ENCODE data around the gene LDHA. TPM values are rescaled to one million over a fixed set of nuclear protein-coding genes. Genes with fewer than 3 reads are reported as not detected.

The LDHA gene
- total and polyA plus RNA-seq, 2 donors from 2014 or later: 466 to 755 TPM

- Histone ChIP-seq H3K4me3 (ENCODE audit: low read length in 3 of 3) (no peak overlapping the region), H3K4me1 (ENCODE audit: control insufficient read depth in 2 of 3, insufficient read depth in 2 of 3, low read depth in 1 of 3, low read length in 3 of 3) (no peaks in the 10 kb centered on the region), H3K9ac (ENCODE audit: low read length in 3 of 3) (no peak overlapping the region), H3K27me3 (ENCODE audit: control insufficient read depth, insufficient read depth, low read length) (no peaks in the 10 kb centered on the region), H3K36me3 (ENCODE audit: control insufficient read depth in 2 of 3, insufficient read depth in 3 of 3, low read length in 3 of 3) (peaks cover 3 to 25% (median 20%) of the 10 kb centered on the region in 3 donors), H3K27ac (ENCODE audit: low read depth in 2 of 2, low read length in 2 of 2) (no peak overlapping the region), H3K9me3 (ENCODE audit: control insufficient read depth in 2 of 3, insufficient read depth in 1 of 3, low read length in 3 of 3) (no peaks in the 10 kb centered on the region)
- intact Hi-C loops (cut with DNase I): no loop called here
- DNase-seq (no peak), FAIRE-seq (no peak)
- TF ChIP-seq, protein P1, sequence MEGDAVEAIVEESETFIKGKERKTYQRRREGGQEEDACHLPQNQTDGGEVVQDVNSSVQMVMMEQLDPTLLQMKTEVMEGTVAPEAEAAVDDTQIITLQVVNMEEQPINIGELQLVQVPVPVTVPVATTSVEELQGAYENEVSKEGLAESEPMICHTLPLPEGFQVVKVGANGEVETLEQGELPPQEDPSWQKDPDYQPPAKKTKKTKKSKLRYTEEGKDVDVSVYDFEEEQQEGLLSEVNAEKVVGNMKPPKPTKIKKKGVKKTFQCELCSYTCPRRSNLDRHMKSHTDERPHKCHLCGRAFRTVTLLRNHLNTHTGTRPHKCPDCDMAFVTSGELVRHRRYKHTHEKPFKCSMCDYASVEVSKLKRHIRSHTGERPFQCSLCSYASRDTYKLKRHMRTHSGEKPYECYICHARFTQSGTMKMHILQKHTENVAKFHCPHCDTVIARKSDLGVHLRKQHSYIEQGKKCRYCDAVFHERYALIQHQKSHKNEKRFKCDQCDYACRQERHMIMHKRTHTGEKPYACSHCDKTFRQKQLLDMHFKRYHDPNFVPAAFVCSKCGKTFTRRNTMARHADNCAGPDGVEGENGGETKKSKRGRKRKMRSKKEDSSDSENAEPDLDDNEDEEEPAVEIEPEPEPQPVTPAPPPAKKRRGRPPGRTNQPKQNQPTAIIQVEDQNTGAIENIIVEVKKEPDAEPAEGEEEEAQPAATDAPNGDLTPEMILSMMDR (IDR thresholded peaks at IDR 0.05; ENCODE audit: borderline replicate concordance, extremely low read depth, insufficient read depth): no peak
Measured at GRCh38 chr11:18352581-18352980, 41.8 kb upstream of the LDHA start.

- Histone ChIP-seq H3K9ac (ENCODE audit: low read length in 3 of 3) (no peak overlapping the region), H3K4me1 (ENCODE audit: control insufficient read depth in 2 of 3, insufficient read depth in 2 of 3, low read depth in 1 of 3, low read length in 3 of 3) (no peaks in the 10 kb centered on the region), H3K9me3 (ENCODE audit: control insufficient read depth in 2 of 3, insufficient read depth in 1 of 3, low read length in 3 of 3) (no peaks in the 10 kb centered on the region), H3K27ac (ENCODE audit: low read depth in 2 of 2, low read length in 2 of 2) (no peak overlapping the region), H3K27me3 (ENCODE audit: control insufficient read depth, insufficient read depth, low read length) (no peaks in the 10 kb centered on the region), H3K4me3 (ENCODE audit: low read length in 3 of 3) (no peak overlapping the region), H3K36me3 (ENCODE audit: control insufficient read depth in 2 of 3, insufficient read depth in 3 of 3, low read length in 3 of 3) (peaks cover 7 to 29% (median 25%) of the 10 kb centered on the region in 3 donors)
- intact Hi-C loops (cut with DNase I): no loop called here
- no peak for FAIRE-seq
- no peak for DNase-seq
- TF ChIP-seq, protein P1 (IDR thresholded peaks at IDR 0.05; ENCODE audit: borderline replicate concordance, extremely low read depth, insufficient read depth): no peak
Measured at GRCh38 chr11:18358646-18359045, 35.7 kb upstream of the LDHA start.

- Histone ChIP-seq H3K36me3 (ENCODE audit: control insufficient read depth in 2 of 3, insufficient read depth in 3 of 3, low read length in 3 of 3) (peaks cover 10 to 39% (median 37%) of the 10 kb centered on the region in 3 donors), H3K9me3 (ENCODE audit: control insufficient read depth in 2 of 3, insufficient read depth in 1 of 3, low read length in 3 of 3) (no peaks in the 10 kb centered on the region), H3K27me3 (ENCODE audit: control insufficient read depth, insufficient read depth, low read length) (no peaks in the 10 kb centered on the region), H3K9ac (ENCODE audit: low read length in 3 of 3) (no peak overlapping the region), H3K4me1 (ENCODE audit: control insufficient read depth in 2 of 3, insufficient read depth in 2 of 3, low read depth in 1 of 3, low read length in 3 of 3) (no peaks in the 10 kb centered on the region), H3K27ac (ENCODE audit: low read depth in 2 of 2, low read length in 2 of 2) (no peak overlapping the region), H3K4me3 (ENCODE audit: low read length in 3 of 3) (no peak overlapping the region)
- DNase-seq: no peak
- no peak for FAIRE-seq
- TF ChIP-seq, protein P1 (IDR thresholded peaks at IDR 0.05; ENCODE audit: borderline replicate concordance, extremely low read depth, insufficient read depth): no peak
- intact Hi-C loops (cut with DNase I): no loop called here
Measured at GRCh38 chr11:18361154-18361553, 33.2 kb upstream of the LDHA start.

GRCh38 chr11:18364495-18365073 lies 29.8 kb upstream of the LDHA start:
- FAIRE-seq: no peak
- DNase-seq: no peak
- intact Hi-C loops (cut with DNase I): no loop called here
- Histone ChIP-seq H3K4me1 (ENCODE audit: control insufficient read depth in 2 of 3, insufficient read depth in 2 of 3, low read depth in 1 of 3, low read length in 3 of 3) (no peaks in the 10 kb centered on the region), H3K9me3 (ENCODE audit: control insufficient read depth in 2 of 3, insufficient read depth in 1 of 3, low read length in 3 of 3) (no peaks in the 10 kb centered on the region), H3K9ac (ENCODE audit: low read length in 3 of 3) (no peak overlapping the region), H3K36me3 (ENCODE audit: control insufficient read depth in 2 of 3, insufficient read depth in 3 of 3, low read length in 3 of 3) (peaks cover 7 to 37% (median 23%) of the 10 kb centered on the region in 3 donors), H3K27me3 (ENCODE audit: control insufficient read depth, insufficient read depth, low read length) (no peaks in the 10 kb centered on the region), H3K4me3 (ENCODE audit: low read length in 3 of 3) (no peak overlapping the region), H3K27ac (ENCODE audit: low read depth in 2 of 2, low read length in 2 of 2) (no peak overlapping the region)
- TF ChIP-seq, protein P1 (IDR thresholded peaks at IDR 0.05; ENCODE audit: borderline replicate concordance, extremely low read depth, insufficient read depth): no peak

All from kidney (tissue), 14 donors.